GM12801 (cell line): ENCODE data around the gene GPX3.

Experiments
- CTCF ChIP-seq: IDR thresholded peaks from one replicate; pipeline ENCODE4 v1.5.1; 2011; ENCODE audit warnings: control low read depth; ENCODE audit not compliant: insufficient read length; ENCODE audit errors: extremely low read depth

GPX3 gene

GRCh38 chr5:151023651-151024050, 3.3 kb downstream of the GPX3 start:
- no peak for TF ChIP-seq CTCF

GRCh38 chr5:151024440-151025249, 4.3 kb downstream of the GPX3 start:
- no peak for TF ChIP-seq CTCF

GRCh38 chr5:151025250-151025606, 4.8 kb downstream of the GPX3 start:
- TF ChIP-seq CTCF, result no peak

- no peak for TF ChIP-seq CTCF
These were observed 5.7 kb downstream of the GPX3 start for GRCh38 chr5:151026088-151026487.

- no peak for TF ChIP-seq CTCF
These were observed 6.3 kb downstream of the GPX3 start for GRCh38 chr5:151026679-151027078.

- TF ChIP-seq CTCF, result no peak
These were observed 7.6 kb downstream of the GPX3 start for GRCh38 chr5:151027961-151028479.

GRCh38 chr5:151028717-151029116, 8.3 kb downstream of the GPX3 start:
- no peak for TF ChIP-seq CTCF
